Measurements from ENCODE around the gene ANXA11.
"Not testable (repeated sequence)": the region's sequence is repeated elsewhere in the genome, so short reads cannot be mapped to it uniquely, and the experiment has no call there.

GRCh38 chr10:80244371-80244770 is 39.0 kb upstream of the ANXA11 start:
- not testable (repeated sequence) for TF ChIP-seq CTCF (IDR thresholded peaks at IDR 0.05; ENCODE audit: borderline replicate concordance, extremely low read depth, low read length, poor library complexity, severe bottlenecking); EZH2 (IDR thresholded peaks at IDR 0.05; ENCODE audit: borderline replicate concordance, low read depth, low read length, severe bottlenecking)

Data from DND-41 (cell line).